HEK293 (cell line): ENCODE data around the gene TRIM34.

Source experiments
- ZNF112 ChIP-seq: fragments of 450-650 bp; formaldehyde crosslinking; IDR thresholded peaks from 2 replicates; pipeline ENCODE4 v1.5.0; 2017; ENCODE audit warnings: missing biosample characterization, missing genetic modification characterization
- ZNF416 ChIP-seq: fragments of 450-650 bp; formaldehyde crosslinking; IDR thresholded peaks from 2 replicates; pipeline ENCODE4 v1.5.1; 2016; ENCODE audit warnings: missing biosample characterization, missing genetic modification characterization
- ZNF707 ChIP-seq: fragments of 450-650 bp; formaldehyde crosslinking; IDR thresholded peaks from 2 replicates; pipeline ENCODE4 v1.5.1; 2016; ENCODE audit warnings: missing biosample characterization, missing genetic modification characterization
- ZNF76 ChIP-seq: fragments of 450-650 bp; formaldehyde crosslinking; IDR thresholded peaks from 2 replicates; pipeline ENCODE4; 2016; ENCODE audit warnings: low read depth, missing biosample characterization, missing genetic modification characterization, borderline replicate concordance
- TF ChIP-seq, protein P1 (sequence below): fragments of 450-650 bp; formaldehyde crosslinking; IDR thresholded peaks from 2 replicates; pipeline ENCODE4 v1.5.1; 2016; ENCODE audit warnings: missing biosample characterization, missing genetic modification characterization
- TF ChIP-seq, protein P2 (sequence below): fragments of 450-650 bp; formaldehyde crosslinking; IDR thresholded peaks from 2 replicates; pipeline ENCODE4 v1.5.1; 2016; ENCODE audit warnings: missing biosample characterization, missing genetic modification characterization

DNA sequence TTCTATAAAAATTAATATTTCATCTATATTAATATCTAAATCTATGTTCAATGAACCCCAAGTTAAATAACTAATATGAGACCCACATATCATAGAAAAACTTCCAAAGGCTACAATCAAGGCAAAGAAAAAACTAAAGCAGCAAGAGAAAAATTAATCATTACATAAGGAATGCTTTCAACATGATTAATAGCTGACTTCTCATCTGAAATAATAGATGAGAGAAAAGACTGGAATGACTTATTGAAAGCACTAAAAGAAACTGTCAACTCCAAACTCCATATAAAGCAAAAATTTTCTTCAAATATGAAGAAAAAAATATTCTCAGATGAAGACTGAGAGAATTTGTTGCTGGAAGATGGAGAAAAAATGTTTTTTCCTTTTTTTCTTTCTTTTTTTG, 47.0 kb downstream of the TRIM34 start:
- TF ChIP-seq ZNF416 (tag by site-specific recombination) (no peak), ZNF707 (tag by site-specific recombination) (no peak), ZNF112 (tag by site-specific recombination) (no peak), ZNF76 (tag by site-specific recombination) (no peak)
- TF ChIP-seq, protein P1, sequence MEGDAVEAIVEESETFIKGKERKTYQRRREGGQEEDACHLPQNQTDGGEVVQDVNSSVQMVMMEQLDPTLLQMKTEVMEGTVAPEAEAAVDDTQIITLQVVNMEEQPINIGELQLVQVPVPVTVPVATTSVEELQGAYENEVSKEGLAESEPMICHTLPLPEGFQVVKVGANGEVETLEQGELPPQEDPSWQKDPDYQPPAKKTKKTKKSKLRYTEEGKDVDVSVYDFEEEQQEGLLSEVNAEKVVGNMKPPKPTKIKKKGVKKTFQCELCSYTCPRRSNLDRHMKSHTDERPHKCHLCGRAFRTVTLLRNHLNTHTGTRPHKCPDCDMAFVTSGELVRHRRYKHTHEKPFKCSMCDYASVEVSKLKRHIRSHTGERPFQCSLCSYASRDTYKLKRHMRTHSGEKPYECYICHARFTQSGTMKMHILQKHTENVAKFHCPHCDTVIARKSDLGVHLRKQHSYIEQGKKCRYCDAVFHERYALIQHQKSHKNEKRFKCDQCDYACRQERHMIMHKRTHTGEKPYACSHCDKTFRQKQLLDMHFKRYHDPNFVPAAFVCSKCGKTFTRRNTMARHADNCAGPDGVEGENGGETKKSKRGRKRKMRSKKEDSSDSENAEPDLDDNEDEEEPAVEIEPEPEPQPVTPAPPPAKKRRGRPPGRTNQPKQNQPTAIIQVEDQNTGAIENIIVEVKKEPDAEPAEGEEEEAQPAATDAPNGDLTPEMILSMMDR (tag by site-specific recombination): no peak
- TF ChIP-seq, protein P2, sequence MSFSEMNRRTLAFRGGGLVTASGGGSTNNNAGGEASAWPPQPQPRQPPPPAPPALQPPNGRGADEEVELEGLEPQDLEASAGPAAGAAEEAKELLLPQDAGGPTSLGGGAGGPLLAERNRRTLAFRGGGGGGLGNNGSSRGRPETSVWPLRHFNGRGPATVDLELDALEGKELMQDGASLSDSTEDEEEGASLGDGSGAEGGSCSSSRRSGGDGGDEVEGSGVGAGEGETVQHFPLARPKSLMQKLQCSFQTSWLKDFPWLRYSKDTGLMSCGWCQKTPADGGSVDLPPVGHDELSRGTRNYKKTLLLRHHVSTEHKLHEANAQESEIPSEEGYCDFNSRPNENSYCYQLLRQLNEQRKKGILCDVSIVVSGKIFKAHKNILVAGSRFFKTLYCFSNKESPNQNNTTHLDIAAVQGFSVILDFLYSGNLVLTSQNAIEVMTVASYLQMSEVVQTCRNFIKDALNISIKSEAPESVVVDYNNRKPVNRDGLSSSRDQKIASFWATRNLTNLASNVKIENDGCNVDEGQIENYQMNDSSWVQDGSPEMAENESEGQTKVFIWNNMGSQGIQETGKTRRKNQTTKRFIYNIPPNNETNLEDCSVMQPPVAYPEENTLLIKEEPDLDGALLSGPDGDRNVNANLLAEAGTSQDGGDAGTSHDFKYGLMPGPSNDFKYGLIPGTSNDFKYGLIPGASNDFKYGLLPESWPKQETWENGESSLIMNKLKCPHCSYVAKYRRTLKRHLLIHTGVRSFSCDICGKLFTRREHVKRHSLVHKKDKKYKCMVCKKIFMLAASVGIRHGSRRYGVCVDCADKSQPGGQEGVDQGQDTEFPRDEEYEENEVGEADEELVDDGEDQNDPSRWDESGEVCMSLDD (tag by site-specific recombination): no peak
